Naive thymus-derived CD4-positive, alpha-beta T cell (primary cell): ENCODE measurements around the gene AFTPH. TPM values are rescaled to one million over a fixed set of nuclear protein-coding genes. Genes with fewer than 3 reads are reported as not detected.

Experiments
- ATAC-seq: fragments of 150-1000 bp; cut with Tn5 transposase; 2 replicates; pipeline ENCODE4 v1.10.0; 2021; ENCODE audit warnings: mild to moderate bottlenecking, moderate library complexity
- CTCF ChIA-PET: fragments of 350-600 bp; sonication (Branson Sonifier 250); formaldehyde crosslinking; loops from one replicate; lab custom pipeline; 2021; ENCODE audit warnings: antibody characterized with exemption; lab: Charles Lee
- POLR2A ChIA-PET: fragments of 350-600 bp; sonication (Branson Sonifier 250); formaldehyde crosslinking; loops from one replicate; lab custom pipeline; 2021; ENCODE audit warnings: antibody characterized with exemption, inconsistent platforms; lab: Charles Lee
- DNase-seq, 9 donors: peaks; one replicate each; pipeline versions ENCODE4 v3.0.0 to v3.0.0-alpha.2; 2020 to 2022; ENCODE audit warnings: mixed read lengths in 1 of 9
- H3K27ac ChIP-seq: one replicate; pipeline ENCODE4 v1.7.0; 2013; ENCODE audit warnings: mild to moderate bottlenecking, low read depth, low read length, moderate library complexity
- H3K27me3 ChIP-seq, 2 donors: one replicate each; pipeline ENCODE4 v1.7.0; 2013; ENCODE audit warnings: low read length in 2 of 2, mild to moderate bottlenecking in 2 of 2, moderate library complexity in 2 of 2; ENCODE audit not compliant: control insufficient read depth in 2 of 2, insufficient read depth in 2 of 2
- H3K36me3 ChIP-seq, 3 experiments: 1 replicate in 2 of 3; 2 replicates in 1 of 3; pipeline ENCODE4 v1.7.0; 2013; ENCODE audit warnings: low read length in 3 of 3, mild to moderate bottlenecking in 3 of 3, moderate library complexity in 1 of 3; ENCODE audit not compliant: insufficient read depth in 3 of 3, control insufficient read depth in 2 of 3
- H3K4me1 ChIP-seq, 2 donors: one replicate each; pipeline ENCODE4 v1.7.0; 2013; ENCODE audit warnings: low read length in 2 of 2, mild to moderate bottlenecking in 2 of 2, moderate library complexity in 1 of 2; ENCODE audit not compliant: control insufficient read depth in 2 of 2, insufficient read depth in 2 of 2
- H3K4me3 ChIP-seq: 2 replicates; pipeline ENCODE4 v1.7.0; 2013; ENCODE audit warnings: mild to moderate bottlenecking, low read length
- H3K9me3 ChIP-seq, 3 experiments: 1 replicate in 2 of 3; 2 replicates in 1 of 3; pipeline ENCODE4 v1.7.0; 2013; ENCODE audit warnings: low read length in 3 of 3; ENCODE audit not compliant: control insufficient read depth in 2 of 3
- H3K27ac Mint-ChIP-seq, 9 donors: one replicate each; pipeline ENCODE4 v1.8.0; 2020 to 2022; ENCODE audit warnings: mixed read lengths in 9 of 9, mild to moderate bottlenecking in 8 of 9, moderate library complexity in 5 of 9, inconsistent platforms in 2 of 9
- H3K27me3 Mint-ChIP-seq, 5 donors: one replicate each; pipeline ENCODE4 v1.8.0; 2021 to 2022; ENCODE audit warnings: mixed read lengths in 5 of 5, mild to moderate bottlenecking in 1 of 5
- H3K36me3 Mint-ChIP-seq, 5 donors: one replicate each; pipeline ENCODE4 v1.8.0; 2020 to 2022; ENCODE audit warnings: mixed read lengths in 5 of 5, mild to moderate bottlenecking in 3 of 5, inconsistent platforms in 1 of 5
- H3K4me1 Mint-ChIP-seq, 7 donors: one replicate each; pipeline ENCODE4 v1.8.0; 2020 to 2022; ENCODE audit warnings: mixed read lengths in 7 of 7, mild to moderate bottlenecking in 3 of 7, inconsistent platforms in 1 of 7
- H3K4me3 Mint-ChIP-seq, 10 donors: one replicate each; pipeline ENCODE4 v1.8.0; 2020 to 2022; ENCODE audit warnings: mild to moderate bottlenecking in 10 of 10, mixed read lengths in 10 of 10, moderate library complexity in 6 of 10, inconsistent platforms in 2 of 10
- H3K9me3 Mint-ChIP-seq, 11 donors: one replicate each; pipeline ENCODE4 v1.8.0; 2020 to 2022; ENCODE audit warnings: mixed read lengths in 11 of 11, mild to moderate bottlenecking in 4 of 11, inconsistent platforms in 1 of 11, moderate library complexity in 1 of 11
- intact Hi-C, 2 donors: fragments of 100-400 bp; cut with micrococcal nuclease; formaldehyde crosslinking; loops; one replicate each; pipeline ENCODE4 v1.15.1; 2023
- polyA plus RNA-seq, 2 donors: library from polyadenylated mRNA; unstranded; fragments of 300-500 nt; fragmentation: Illumina TruSeq; gene quantifications; one replicate each; pipeline ENCODE4 v1.2.3, GENCODE V29; 2021
- total RNA-seq, 6 experiments: library from RNA in 5 of 6; stranded (reverse) in 5 of 6; gene quantifications; 1 replicate in 5 of 6; 2 replicates in 1 of 6; pipeline ENCODE4 v1.2.3 and lab custom pipeline; 2021 to 2026

AFTPH gene
- total and polyA plus RNA-seq, 7 experiments from 2014 or later = 19.7 to 46.2 (median 36.0) TPM

- ChIA-PET CTCF (interaction anchor here (0.7 to 1.1 kb wide), 2 partner anchors 49 to 136 kb away, joined by 3 read pairs; no protein-coding TSS in a partner anchor), POLR2A (no interaction called here)
- Histone ChIP-seq H3K36me3 (no peaks in the 10 kb centered on the region), H3K27me3 (no peaks in the 10 kb centered on the region), H3K4me1 (no peaks in the 10 kb centered on the region), H3K4me3 (no peak overlapping the region), H3K27ac (no peak overlapping the region), H3K9me3 (no peaks in the 10 kb centered on the region)
- Mint-ChIP-seq H3K27ac (no peak overlapping the region), H3K9me3 (peaks cover 0 to 2% (median 0%) of the 10 kb centered on the region in 11 donors), H3K27me3 (peaks cover 0 to 19% (median 0%) of the 10 kb centered on the region in 5 donors), H3K36me3 (no peaks in the 10 kb centered on the region), H3K4me1 (peaks cover 0 to 4% (median 0%) of the 10 kb centered on the region in 7 donors), H3K4me3 (peak overlapping the region in 1 of 10 donors; percentile 51)
- intact Hi-C loops = no loop called here
- ATAC-seq (no peak), DNase-seq (peak in 1 of 9 donors; percentile 14)
These were observed 99.2 kb downstream of the AFTPH start for GRCh38 chr2:64623242-64623850.

- CTCF ChIA-PET = interaction anchor here (1.1 kb wide), 1 partner anchor 137 kb away, joined by 3 read pairs; no protein-coding TSS in a partner anchor
These were observed 100.0 kb downstream of the AFTPH start for GRCh38 chr2:64624108-64624610.

GRCh38 chr2:64624862-64625261, 100.7 kb downstream of the AFTPH start:
- Mint-ChIP-seq H3K27me3 (peaks cover 0 to 11% (median 0%) of the 10 kb centered on the region in 5 donors), H3K36me3 (peaks cover 0 to 4% (median 0%) of the 10 kb centered on the region in 5 donors), H3K4me3 (no peak overlapping the region), H3K27ac (peak overlapping the region in 1 of 9 donors; percentile 13), H3K4me1 (peaks cover 0 to 3% (median 0%) of the 10 kb centered on the region in 7 donors), H3K9me3 (peaks cover 0 to 2% (median 0%) of the 10 kb centered on the region in 11 donors)
- no peaks in the 10 kb centered on the region for H3K36me3 ChIP-seq
- no peaks in the 10 kb centered on the region for H3K27me3 ChIP-seq
- no peak overlapping the region for H3K27ac ChIP-seq
- no peaks in the 10 kb centered on the region for H3K9me3 ChIP-seq
- no peak for DNase-seq
- intact Hi-C loops = no loop called here
- CTCF ChIA-PET = interaction anchor here (0.6 kb wide), 1 partner anchor 80 kb away, joined by 3 read pairs; no protein-coding TSS in a partner anchor
- no peak overlapping the region for H3K4me3 ChIP-seq
- POLR2A ChIA-PET = no interaction called here
- H3K4me1 ChIP-seq = no peaks in the 10 kb centered on the region
- ATAC-seq = no peak

More at GRCh38 chr2:64624108-64624610, 100.0 kb downstream of the AFTPH start:
- H3K9me3 Mint-ChIP-seq = peaks cover 0 to 2% (median 0%) of the 10 kb centered on the region in 11 donors
- H3K36me3 Mint-ChIP-seq = no peaks in the 10 kb centered on the region
- H3K4me3 Mint-ChIP-seq = no peak overlapping the region
- DNase-seq = no peak
- Histone ChIP-seq H3K36me3 (no peaks in the 10 kb centered on the region), H3K4me3 (no peak overlapping the region), H3K9me3 (no peaks in the 10 kb centered on the region), H3K27ac (no peak overlapping the region), H3K27me3 (no peaks in the 10 kb centered on the region), H3K4me1 (no peaks in the 10 kb centered on the region)
- peak overlapping the region in 1 of 9 donors; percentile 22 for H3K27ac Mint-ChIP-seq
- H3K4me1 Mint-ChIP-seq = peaks cover 0 to 4% (median 0%) of the 10 kb centered on the region in 7 donors
- POLR2A ChIA-PET = no interaction called here
- H3K27me3 Mint-ChIP-seq = peaks cover 0 to 16% (median 0%) of the 10 kb centered on the region in 5 donors
- intact Hi-C loops = no loop called here
- no peak for ATAC-seq

GRCh38 chr2:64625299-64626145, 101.4 kb downstream of the AFTPH start:
- CTCF ChIA-PET = interaction anchor here (0.6 to 1.3 kb wide), 5 partner anchors 9 to 459 kb away, joined by 3 to 4 read pairs (median 3); no protein-coding TSS in a partner anchor
- no peaks in the 10 kb centered on the region for H3K27me3 ChIP-seq
- peaks cover 0 to 3% (median 0%) of the 10 kb centered on the region in 7 donors for H3K4me1 Mint-ChIP-seq
- H3K27ac Mint-ChIP-seq = peak overlapping the region in 4 of 9 donors; percentile 13 to 54 (median 28)
- H3K36me3 Mint-ChIP-seq = peaks cover 0 to 4% (median 0%) of the 10 kb centered on the region in 5 donors
- DNase-seq (no peak), ATAC-seq (peak; percentile 37)
- H3K27ac ChIP-seq = no peak overlapping the region
- no peaks in the 10 kb centered on the region for H3K4me1 ChIP-seq
- peaks cover 0 to 9% (median 0%) of the 10 kb centered on the region in 5 donors for H3K27me3 Mint-ChIP-seq
- H3K9me3 ChIP-seq = no peaks in the 10 kb centered on the region
- peaks cover 0 to 2% (median 0%) of the 10 kb centered on the region in 11 donors for H3K9me3 Mint-ChIP-seq
- H3K4me3 ChIP-seq = no peak overlapping the region
- intact Hi-C loops = no loop called here
- POLR2A ChIA-PET = no interaction called here
- no peak overlapping the region for H3K4me3 Mint-ChIP-seq
- H3K36me3 ChIP-seq = no peaks in the 10 kb centered on the region

- H3K9me3 Mint-ChIP-seq = peaks cover 0 to 2% (median 0%) of the 10 kb centered on the region in 11 donors
- peaks cover 0 to 10% (median 0%) of the 10 kb centered on the region in 5 donors for H3K36me3 Mint-ChIP-seq
- Histone ChIP-seq H3K36me3 (peaks cover 0 to 7% (median 0%) of the 10 kb centered on the region in 3 experiments), H3K27me3 (no peaks in the 10 kb centered on the region), H3K4me1 (no peaks in the 10 kb centered on the region), H3K4me3 (no peak overlapping the region), H3K9me3 (no peaks in the 10 kb centered on the region), H3K27ac (no peak overlapping the region)
- POLR2A ChIA-PET = no interaction called here
- intact Hi-C loops = no loop called here
- ATAC-seq (no peak), DNase-seq (no peak)
- CTCF ChIA-PET = interaction anchor here (0.7 to 1.3 kb wide), 3 partner anchors 8 to 40 kb away, joined by 3 read pairs; no protein-coding TSS in a partner anchor
- H3K4me1 Mint-ChIP-seq = peaks cover 0 to 6% (median 0%) of the 10 kb centered on the region in 7 donors
- H3K27me3 Mint-ChIP-seq = peaks cover 0 to 3% (median 0%) of the 10 kb centered on the region in 5 donors
- H3K4me3 Mint-ChIP-seq = no peak overlapping the region
- peak overlapping the region in 1 of 9 donors; percentile 20 for H3K27ac Mint-ChIP-seq
These were observed 102.2 kb downstream of the AFTPH start for GRCh38 chr2:64626146-64626809.
